Breast epithelium (tissue), 3 donors: Measurements from ENCODE around the gene KDM4B.

Experiments used
- CTCF ChIP-seq, 3 donors: fragments of 450-650 bp; IDR thresholded peaks; one replicate each; pipeline ENCODE4 v1.5.1; 2016 to 2017; ENCODE audit warnings: antibody characterized with exemption in 3 of 3, mild to moderate bottlenecking in 3 of 3, moderate library complexity in 3 of 3
- POLR2A ChIP-seq: fragments of 450-650 bp; IDR thresholded peaks from one replicate; pipeline ENCODE4 v1.6.1; 2016; ENCODE audit warnings: antibody characterized with exemption, mild to moderate bottlenecking, moderate library complexity
- POLR2AphosphoS5 ChIP-seq, 3 donors: sonication (generic); formaldehyde crosslinking; IDR thresholded peaks; one replicate each; pipeline ENCODE4 v1.6.1; 2017; ENCODE audit warnings: antibody characterized with exemption in 3 of 3

GRCh38 chr19:5116292-5116691 lies 147.4 kb downstream of the KDM4B start:
- no peak for TF ChIP-seq POLR2AphosphoS5 (IDR thresholded peaks at IDR 0.05)
- no peak for TF ChIP-seq CTCF (IDR thresholded peaks at IDR 0.05)
- no peak for TF ChIP-seq POLR2A
